C4-2B (cell line): Measurements from ENCODE around the gene LIPK.

Experiments used
- ZFX ChIP-seq: fragments of 450-650 bp; IDR thresholded peaks from 2 replicates; pipeline ENCODE4 v1.6.1; 2017
- TF ChIP-seq, protein P1 (sequence below): fragments of 450-650 bp; conservative IDR thresholded peaks from 2 replicates; pipeline ENCODE4 v1.5.1; 2017; ENCODE audit warnings: mild to moderate bottlenecking

GRCh38 chr10:88728107-88728763, 22.2 kb downstream of the LIPK start:
- TF ChIP-seq, protein P1, sequence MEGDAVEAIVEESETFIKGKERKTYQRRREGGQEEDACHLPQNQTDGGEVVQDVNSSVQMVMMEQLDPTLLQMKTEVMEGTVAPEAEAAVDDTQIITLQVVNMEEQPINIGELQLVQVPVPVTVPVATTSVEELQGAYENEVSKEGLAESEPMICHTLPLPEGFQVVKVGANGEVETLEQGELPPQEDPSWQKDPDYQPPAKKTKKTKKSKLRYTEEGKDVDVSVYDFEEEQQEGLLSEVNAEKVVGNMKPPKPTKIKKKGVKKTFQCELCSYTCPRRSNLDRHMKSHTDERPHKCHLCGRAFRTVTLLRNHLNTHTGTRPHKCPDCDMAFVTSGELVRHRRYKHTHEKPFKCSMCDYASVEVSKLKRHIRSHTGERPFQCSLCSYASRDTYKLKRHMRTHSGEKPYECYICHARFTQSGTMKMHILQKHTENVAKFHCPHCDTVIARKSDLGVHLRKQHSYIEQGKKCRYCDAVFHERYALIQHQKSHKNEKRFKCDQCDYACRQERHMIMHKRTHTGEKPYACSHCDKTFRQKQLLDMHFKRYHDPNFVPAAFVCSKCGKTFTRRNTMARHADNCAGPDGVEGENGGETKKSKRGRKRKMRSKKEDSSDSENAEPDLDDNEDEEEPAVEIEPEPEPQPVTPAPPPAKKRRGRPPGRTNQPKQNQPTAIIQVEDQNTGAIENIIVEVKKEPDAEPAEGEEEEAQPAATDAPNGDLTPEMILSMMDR = peak; percentile 31
- TF ChIP-seq ZFX = no peak
